Keratinocyte (primary cell): Measurements from ENCODE around the gene GSTT4. TPM values are rescaled to one million over a fixed set of nuclear protein-coding genes. Genes with fewer than 3 reads are reported as not detected.

Experiments
- DNase-seq: peaks from one replicate; pipeline ENCODE4 v3.0.0-alpha.2; 2011; ENCODE audit warnings: low read depth, missing footprints, low spot score
- FAIRE-seq: peaks from 2 replicates; lab custom pipeline; 2011; peaks lifted over from hg19 to GRCh38; lab: Jason Lieb, UNC
- H2AFZ ChIP-seq: 2 replicates; pipeline ENCODE4 v1.6.0; 2012; ENCODE audit warnings: low read length, control low read depth, inconsistent platforms; ENCODE audit not compliant: control insufficient read depth
- H3K27ac ChIP-seq: 2 replicates; pipeline ENCODE4 v1.5.1; 2011; ENCODE audit warnings: low read length; ENCODE audit not compliant: control insufficient read depth, insufficient read depth
- H3K27me3 ChIP-seq: 3 replicates; pipeline ENCODE4 v1.6.0; 2011; ENCODE audit warnings: low read length; ENCODE audit not compliant: control insufficient read depth, insufficient read depth; ENCODE audit errors: extremely low read depth
- H3K36me3 ChIP-seq, 2 experiments: 2 replicates in 1 of 2; 3 replicates in 1 of 2; pipeline ENCODE4 v1.5.1; 2011; ENCODE audit warnings: low read length in 2 of 2, mild to moderate bottlenecking in 1 of 2; ENCODE audit not compliant: control insufficient read depth in 2 of 2, insufficient read depth in 2 of 2; ENCODE audit errors: extremely low read depth in 1 of 2
- H3K4me1 ChIP-seq: 3 replicates; pipeline ENCODE4 v1.5.1; 2011; ENCODE audit warnings: low read length; ENCODE audit not compliant: control insufficient read depth, insufficient read depth; ENCODE audit errors: extremely low read depth
- H3K4me2 ChIP-seq: 3 replicates; pipeline ENCODE4 v1.6.0; 2011; ENCODE audit warnings: low read depth, low read length; ENCODE audit not compliant: control insufficient read depth, insufficient read depth; ENCODE audit errors: extremely low read depth
- H3K4me3 ChIP-seq, 3 experiments: fragments of 200-600 bp in 1 of 3; sonication (generic) in 1 of 3; 2 replicates in 2 of 3; 3 replicates in 1 of 3; pipeline ENCODE4 v1.5.1; 2011 to 2016; ENCODE audit warnings: low read length in 3 of 3, mild to moderate bottlenecking in 3 of 3, control low read depth in 2 of 3, inconsistent platforms in 1 of 3, low read depth in 1 of 3, mixed read lengths in 1 of 3, mixed run types in 1 of 3, moderate library complexity in 1 of 3; ENCODE audit not compliant: control insufficient read depth in 2 of 3, insufficient read depth in 2 of 3; ENCODE audit errors: extremely low read depth in 1 of 3
- H3K79me2 ChIP-seq: 2 replicates; pipeline ENCODE4 v1.6.0; 2012; ENCODE audit warnings: low read length; ENCODE audit not compliant: control insufficient read depth, insufficient read depth
- H3K9ac ChIP-seq: 3 replicates; pipeline ENCODE4 v1.6.0; 2011; ENCODE audit warnings: low read length; ENCODE audit not compliant: control insufficient read depth, insufficient read depth; ENCODE audit errors: extremely low read depth
- H3K9me1 ChIP-seq: 3 replicates; pipeline ENCODE4 v1.6.0; 2011; ENCODE audit warnings: low read length; ENCODE audit not compliant: control insufficient read depth, insufficient read depth; ENCODE audit errors: extremely low read depth
- H3K9me3 ChIP-seq: 2 replicates; pipeline ENCODE4 v1.5.1; 2012; ENCODE audit warnings: low read depth, low read length; ENCODE audit not compliant: control insufficient read depth
- H4K20me1 ChIP-seq: 3 replicates; pipeline ENCODE4 v1.6.0; 2011; ENCODE audit warnings: low read length; ENCODE audit not compliant: control insufficient read depth, insufficient read depth; ENCODE audit errors: extremely low read depth
- EZH2 ChIP-seq: IDR thresholded peaks from one replicate; pipeline ENCODE4 v1.6.1; 2012; ENCODE audit warnings: inconsistent platforms, mild to moderate bottlenecking, low read length, moderate library complexity
- dilution Hi-C: fragments of 300-500 bp; cut with MboI; formaldehyde crosslinking; loops from one replicate; pipeline ENCODE4 v1.7.0; 2020; ENCODE audit warnings: low sequenced_read_pairs; ENCODE audit not compliant: extremely low pct_ligation_motif_present
- polyA plus RNA-seq, 5 experiments: library from polyadenylated mRNA; depleted of rRNA in 3 of 5; stranded (reverse) in 3 of 5; stranded (forward) in 1 of 5; unstranded in 1 of 5; fragments of >200 nt; gene quantifications; 1 replicate in 1 of 5; 2 replicates in 3 of 5; 3 replicates in 1 of 5; pipeline versions ENCODE4 v1.2.1 to v1.2.3, GENCODE V29; 2011 to 2012; ENCODE audit warnings: missing spikeins in 2 of 5, low read depth in 1 of 5, low replicate concordance in 1 of 5
- TF ChIP-seq, protein P1 (sequence below), 3 experiments: IDR thresholded peaks in 1 of 3; conservative IDR thresholded peaks in 1 of 3; optimal IDR thresholded peaks in 1 of 3; 2 replicates in 2 of 3; 3 replicates in 1 of 3; pipeline versions ENCODE3 to v1.5.1; 2011; ENCODE audit warnings: low read length in 3 of 3, mild to moderate bottlenecking in 3 of 3, moderate library complexity in 2 of 3, control low read depth in 1 of 3, inconsistent platforms in 1 of 3; ENCODE audit not compliant: insufficient read depth in 2 of 3; ENCODE audit errors: extremely low read depth in 1 of 3

The GSTT4 gene
- polyA plus RNA-seq, 1 donor (not counting 4 experiments of a cell fraction or from before 2014, with no cell fraction given): not detected

DNA sequence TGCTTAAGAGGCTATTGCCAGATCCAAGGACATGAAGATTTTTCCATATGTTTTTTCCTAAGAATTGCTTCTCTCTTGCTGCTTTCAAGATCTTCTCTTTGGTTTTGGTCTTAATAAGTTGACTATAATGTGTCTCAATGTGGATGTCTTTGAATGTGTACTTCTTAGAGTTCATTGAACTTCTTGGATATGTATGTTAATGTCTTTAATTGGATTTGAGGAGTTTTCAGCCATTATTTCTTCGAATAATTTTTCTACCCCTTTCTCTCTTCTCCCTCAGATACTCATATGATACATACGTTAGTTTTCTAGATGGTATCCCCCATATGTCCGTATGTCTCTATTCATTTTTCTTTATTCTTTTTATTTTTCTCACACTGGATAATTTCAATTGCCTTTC is 19.1 kb upstream of the GSTT4 start:
- DNase-seq (no peak), FAIRE-seq (no peak)
- Histone ChIP-seq H3K4me3 (no peak overlapping the region), H3K9me1 (peaks cover 3% of the 10 kb centered on the region), H3K79me2 (peaks cover 48% of the 10 kb centered on the region), H3K36me3 (peaks cover 0 to 1% of the 10 kb centered on the region in 2 experiments), H3K9me3 (no peaks in the 10 kb centered on the region), H3K4me2 (no peak overlapping the region), H2AFZ (no peak overlapping the region), H4K20me1 (no peaks in the 10 kb centered on the region), H3K4me1 (peaks cover 3% of the 10 kb centered on the region), H3K9ac (no peak overlapping the region), H3K27me3 (no peaks in the 10 kb centered on the region), H3K27ac (no peak overlapping the region)
- TF ChIP-seq, protein P1, sequence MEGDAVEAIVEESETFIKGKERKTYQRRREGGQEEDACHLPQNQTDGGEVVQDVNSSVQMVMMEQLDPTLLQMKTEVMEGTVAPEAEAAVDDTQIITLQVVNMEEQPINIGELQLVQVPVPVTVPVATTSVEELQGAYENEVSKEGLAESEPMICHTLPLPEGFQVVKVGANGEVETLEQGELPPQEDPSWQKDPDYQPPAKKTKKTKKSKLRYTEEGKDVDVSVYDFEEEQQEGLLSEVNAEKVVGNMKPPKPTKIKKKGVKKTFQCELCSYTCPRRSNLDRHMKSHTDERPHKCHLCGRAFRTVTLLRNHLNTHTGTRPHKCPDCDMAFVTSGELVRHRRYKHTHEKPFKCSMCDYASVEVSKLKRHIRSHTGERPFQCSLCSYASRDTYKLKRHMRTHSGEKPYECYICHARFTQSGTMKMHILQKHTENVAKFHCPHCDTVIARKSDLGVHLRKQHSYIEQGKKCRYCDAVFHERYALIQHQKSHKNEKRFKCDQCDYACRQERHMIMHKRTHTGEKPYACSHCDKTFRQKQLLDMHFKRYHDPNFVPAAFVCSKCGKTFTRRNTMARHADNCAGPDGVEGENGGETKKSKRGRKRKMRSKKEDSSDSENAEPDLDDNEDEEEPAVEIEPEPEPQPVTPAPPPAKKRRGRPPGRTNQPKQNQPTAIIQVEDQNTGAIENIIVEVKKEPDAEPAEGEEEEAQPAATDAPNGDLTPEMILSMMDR (optimal IDR thresholded peaks at IDR 0.05 in 1 of 3, IDR thresholded peaks at IDR 0.05 in 1 of 3, conservative IDR thresholded peaks at IDR 0.05 in 1 of 3; ENCODE audit: extremely low read depth in 1 of 3, insufficient read depth in 2 of 3, low read length in 3 of 3): no peak
- TF ChIP-seq EZH2: no peak
- dilution Hi-C loops: no loop called here

DNA sequence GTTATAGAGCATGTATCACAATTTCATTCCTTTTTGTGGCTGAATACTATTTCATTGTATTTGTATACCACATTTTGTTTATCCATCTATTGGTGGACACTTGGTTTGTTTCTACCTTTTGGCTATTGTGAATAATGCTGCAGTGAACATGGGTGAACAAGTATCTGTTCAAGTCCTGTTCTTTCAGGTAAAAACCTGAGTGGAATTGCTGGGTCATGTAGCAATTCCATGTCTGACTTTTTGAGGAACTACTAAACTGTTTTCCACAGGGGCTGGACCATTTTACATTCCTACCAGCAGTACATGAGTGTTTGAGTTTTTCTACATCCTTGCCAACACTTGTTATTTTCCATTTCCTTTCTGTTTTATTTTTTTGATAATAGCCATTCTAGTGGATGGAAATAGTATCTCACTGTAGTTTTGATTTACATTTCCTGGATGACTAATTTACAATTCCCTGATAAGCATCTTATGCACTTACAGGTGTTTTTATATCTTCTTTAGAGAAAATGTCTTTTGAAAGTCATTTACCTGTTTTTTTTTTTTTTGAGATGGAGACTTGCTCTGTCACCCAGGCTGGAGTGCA is 18.0 kb upstream of the GSTT4 start:
- dilution Hi-C loops: no loop called here
- H3K9me3 ChIP-seq: no peaks in the 10 kb centered on the region
- no peak for DNase-seq
- H3K27me3 ChIP-seq: no peaks in the 10 kb centered on the region
- no peak overlapping the region for H3K9ac ChIP-seq
- H3K4me3 ChIP-seq: no peak overlapping the region
- no peak for FAIRE-seq
- H3K4me2 ChIP-seq: no peak overlapping the region
- H3K27ac ChIP-seq: no peak overlapping the region
- H2AFZ ChIP-seq: no peak overlapping the region
- peaks cover 3% of the 10 kb centered on the region for H3K4me1 ChIP-seq
- H3K79me2 ChIP-seq: peaks cover 42% of the 10 kb centered on the region
- H3K9me1 ChIP-seq: peaks cover 2% of the 10 kb centered on the region
- no peaks in the 10 kb centered on the region for H4K20me1 ChIP-seq
- TF ChIP-seq, protein P1 (optimal IDR thresholded peaks at IDR 0.05 in 1 of 3, IDR thresholded peaks at IDR 0.05 in 1 of 3, conservative IDR thresholded peaks at IDR 0.05 in 1 of 3; ENCODE audit: extremely low read depth in 1 of 3, insufficient read depth in 2 of 3, low read length in 3 of 3): no peak
- TF ChIP-seq EZH2: no peak
- H3K36me3 ChIP-seq: peaks cover 0 to 1% of the 10 kb centered on the region in 2 experiments
